ENCODE measurements around the gene CEND1.

GRCh38 chr11:773425-773824 is 16.5 kb downstream of the CEND1 start:
- no peak for TF ChIP-seq CTCF (IDR thresholded peaks at IDR 0.05; ENCODE audit: extremely low read depth in 1 of 2, insufficient read depth in 1 of 2, low read depth in 1 of 2, low read length in 2 of 2)
- TF ChIP-seq POLR2AphosphoS5 (IDR thresholded peaks at IDR 0.05; ENCODE audit: insufficient read depth, low read depth, low read length): no peak
- no peak for TF ChIP-seq POLR2A (IDR thresholded peaks at IDR 0.05; ENCODE audit: low read depth, low read length)
- TF ChIP-seq EZH2 (IDR thresholded peaks at IDR 0.05; ENCODE audit: borderline replicate concordance, low read depth, low read length, severe bottlenecking): no peak
